Liver (tissue), 9 donors: ENCODE results near the gene ANKRD6. TPM values are rescaled to one million over a fixed set of nuclear protein-coding genes. Genes with fewer than 3 reads are reported as not detected.

Experiments
- DNase-seq: peaks from one replicate; pipeline ENCODE4 v3.0.0-alpha.2; 2017; ENCODE audit warnings: low spot score
- H3K27ac ChIP-seq, 2 donors: one replicate each; pipeline ENCODE4 v1.7.0; 2013; ENCODE audit warnings: inconsistent platforms in 2 of 2, low read length in 2 of 2, control low read depth in 1 of 2, low read depth in 1 of 2, mild to moderate bottlenecking in 1 of 2
- H3K27me3 ChIP-seq, 4 donors: one replicate each; pipeline versions ENCODE4 v1.6.1 to v1.7.0; 2013; ENCODE audit warnings: low read length in 3 of 4, inconsistent platforms in 1 of 4, mild to moderate bottlenecking in 1 of 4, moderate library complexity in 1 of 4; ENCODE audit not compliant: control insufficient read depth in 4 of 4, insufficient read depth in 4 of 4
- H3K36me3 ChIP-seq, 4 donors: one replicate each; pipeline versions ENCODE4 v1.6.1 to v1.7.0; 2013; ENCODE audit warnings: low read length in 3 of 4, mild to moderate bottlenecking in 3 of 4, low read depth in 1 of 4, moderate library complexity in 1 of 4; ENCODE audit not compliant: control insufficient read depth in 4 of 4, insufficient read depth in 3 of 4
- H3K4me1 ChIP-seq, 4 donors: one replicate each; pipeline versions ENCODE4 v1.6.1 to v1.7.0; 2013; ENCODE audit warnings: low read length in 3 of 4, mild to moderate bottlenecking in 3 of 4, moderate library complexity in 1 of 4; ENCODE audit not compliant: control insufficient read depth in 4 of 4, insufficient read depth in 4 of 4
- H3K4me3 ChIP-seq, 3 donors: one replicate each; pipeline versions ENCODE4 v1.6.1 to v1.7.0; 2013; ENCODE audit warnings: low read length in 3 of 3, control low read depth in 1 of 3, low read depth in 1 of 3, mild to moderate bottlenecking in 1 of 3
- H3K9ac ChIP-seq, 2 donors: one replicate each; pipeline ENCODE4 v1.7.0; 2013; ENCODE audit warnings: low read length in 2 of 2, mild to moderate bottlenecking in 2 of 2, moderate library complexity in 2 of 2, control low read depth in 1 of 2, low read depth in 1 of 2
- H3K9me3 ChIP-seq, 4 donors: one replicate each; pipeline versions ENCODE4 v1.6.1 to v1.7.0; 2013; ENCODE audit warnings: low read length in 3 of 4; ENCODE audit not compliant: control insufficient read depth in 4 of 4
- CTCF ChIP-seq: fragments of 150-350 bp; IDR thresholded peaks from 2 replicates; pipeline ENCODE4 v1.5.1; 2017; ENCODE audit warnings: improper control_type of control experiment, low read depth, low read length; ENCODE audit not compliant: missing input control
- EGR1 ChIP-seq, 2 donors: IDR thresholded peaks; 2 replicates each; pipeline ENCODE4 v1.6.1; 2016 to 2018; ENCODE audit warnings: antibody characterized with exemption in 2 of 2, low read depth in 2 of 2
- FOXA1 ChIP-seq: IDR thresholded peaks from 2 replicates; pipeline ENCODE4 v1.6.1; 2016; ENCODE audit warnings: antibody characterized with exemption
- FOXA2 ChIP-seq: IDR thresholded peaks from 2 replicates; pipeline ENCODE4 v1.6.1; 2016; ENCODE audit warnings: antibody characterized with exemption
- GABPA ChIP-seq, 2 donors: IDR thresholded peaks in 1 of 2; conservative IDR thresholded peaks in 1 of 2; 2 replicates each; pipeline ENCODE4 v1.6.1; 2016; ENCODE audit warnings: antibody characterized with exemption in 2 of 2, mild to moderate bottlenecking in 1 of 2, moderate library complexity in 1 of 2
- HNF4G ChIP-seq: IDR thresholded peaks from 2 replicates; pipeline ENCODE4 v1.6.1; 2016; ENCODE audit warnings: antibody characterized with exemption
- JUND ChIP-seq, 2 donors: IDR thresholded peaks; 2 replicates each; pipeline ENCODE4 v1.6.1; 2016; ENCODE audit warnings: antibody characterized with exemption in 2 of 2
- MAX ChIP-seq: IDR thresholded peaks from 2 replicates; pipeline ENCODE4 v1.6.1; 2016; ENCODE audit warnings: antibody characterized with exemption
- NR2F2 ChIP-seq: IDR thresholded peaks from 2 replicates; pipeline ENCODE4 v1.6.1; 2016; ENCODE audit warnings: antibody characterized with exemption
- RAD21 ChIP-seq, 2 donors: IDR thresholded peaks; 2 replicates each; pipeline ENCODE4 v1.6.1; 2016; ENCODE audit warnings: antibody characterized with exemption in 2 of 2, mild to moderate bottlenecking in 2 of 2
- SP1 ChIP-seq: IDR thresholded peaks from 2 replicates; pipeline ENCODE4 v1.6.1; 2018; ENCODE audit warnings: antibody characterized with exemption, mild to moderate bottlenecking
- TAF1 ChIP-seq: conservative IDR thresholded peaks from 2 replicates; pipeline ENCODE4 v1.6.1; 2016; ENCODE audit warnings: antibody characterized with exemption, mild to moderate bottlenecking
- YY1 ChIP-seq: IDR thresholded peaks from 2 replicates; pipeline ENCODE4 v1.6.1; 2016; ENCODE audit warnings: antibody characterized with exemption, mild to moderate bottlenecking
- ZBTB33 ChIP-seq: IDR thresholded peaks from 2 replicates; pipeline ENCODE4 v1.6.1; 2016; ENCODE audit warnings: antibody characterized with exemption
- WGBS: extraction: QIAGEN DNeasy Blood & Tissue Kit; methylation state at CpG from one replicate; pipeline ENCODE4 v1.1.7; 2013; 5-methylcytosine and 5-hydroxymethylcytosine counted together
- polyA plus RNA-seq, 2 donors: library from polyadenylated mRNA; stranded (reverse) in 1 of 2; unstranded in 1 of 2; fragments of 200-250 nt in 1 of 2; fragments of >200 nt in 1 of 2; fragmentation: Nextera tagmentation in 1 of 2; extraction: Ambion mirVana in 1 of 2; gene quantifications; one replicate each; pipeline versions ENCODE4 v1.2.1 to v1.2.3, GENCODE V29; 2013 to 2015
- total RNA-seq, 2 donors: library from RNA; depleted of rRNA; stranded (reverse); fragments of >200 nt; gene quantifications; one replicate each; pipeline ENCODE4 v1.2.3, GENCODE V29; 2014
- donor health status: healthy.
- donor health status: healthy.
- donor health status: healthy.
- donor health status: healthy.
- donor health status: healthy.

Gene ANKRD6
- total and polyA plus RNA-seq, 4 donors: 2.9 to 9.2 (median 3.8) TPM

GRCh38 chr6:89553431-89553830 lies 120.5 kb downstream of the ANKRD6 start:
- no peaks in the 10 kb centered on the region for H3K27me3 ChIP-seq
- H3K36me3 ChIP-seq: no peaks in the 10 kb centered on the region
- DNase-seq: no peak
- no peaks in the 10 kb centered on the region for H3K4me1 ChIP-seq
- TF ChIP-seq GABPA (IDR thresholded peaks at IDR 0.05 in 1 of 2, conservative IDR thresholded peaks at IDR 0.05 in 1 of 2) (no peak), SP1 (no peak), FOXA1 (no peak), RAD21 (IDR thresholded peaks at IDR 0.05) (no peak), EGR1 (IDR thresholded peaks at IDR 0.05; ENCODE audit: low read depth in 2 of 2) (no peak), MAX (no peak), CTCF (no peak), TAF1 (no peak), FOXA2 (no peak), YY1 (no peak)
- peaks cover 0 to 5% (median 3%) of the 10 kb centered on the region in 4 donors for H3K9me3 ChIP-seq
- 92% methylated on average over 5 of the region's 5 CpGs for WGBS
- H3K9ac ChIP-seq: no peak overlapping the region
- no peak overlapping the region for H3K27ac ChIP-seq
- H3K4me3 ChIP-seq: no peak overlapping the region

GRCh38 chr6:89554106-89554505 lies 121.2 kb downstream of the ANKRD6 start:
- TF ChIP-seq ZBTB33 (no peak), YY1 (no peak), HNF4G (no peak), CTCF (no peak), FOXA1 (no peak), NR2F2 (no peak)
- no peak overlapping the region for H3K9ac ChIP-seq
- no peaks in the 10 kb centered on the region for H3K27me3 ChIP-seq
- 94% methylated on average over 5 of the region's 5 CpGs for WGBS
- DNase-seq: no peak
- H3K4me3 ChIP-seq: no peak overlapping the region
- H3K36me3 ChIP-seq: no peaks in the 10 kb centered on the region
- H3K4me1 ChIP-seq: no peaks in the 10 kb centered on the region
- peaks cover 0 to 5% (median 3%) of the 10 kb centered on the region in 4 donors for H3K9me3 ChIP-seq
- H3K27ac ChIP-seq: no peak overlapping the region

GRCh38 chr6:89555031-89555430 lies 122.1 kb downstream of the ANKRD6 start:
- TF ChIP-seq GABPA (IDR thresholded peaks at IDR 0.05 in 1 of 2, conservative IDR thresholded peaks at IDR 0.05 in 1 of 2) (no peak), SP1 (no peak), EGR1 (IDR thresholded peaks at IDR 0.05; ENCODE audit: low read depth in 2 of 2) (no peak), ZBTB33 (no peak), JUND (IDR thresholded peaks at IDR 0.05) (no peak), RAD21 (IDR thresholded peaks at IDR 0.05) (no peak), TAF1 (no peak)
- no peaks in the 10 kb centered on the region for H3K4me1 ChIP-seq
- 57% methylated on average over 4 of the region's 4 CpGs for WGBS

More at GRCh38 chr6:89555031-89555430, 122.1 kb downstream of the ANKRD6 start:
- no peaks in the 10 kb centered on the region for H3K36me3 ChIP-seq
- H3K27ac ChIP-seq: no peak overlapping the region
- no peak for DNase-seq
- no peak overlapping the region for H3K9ac ChIP-seq
- H3K4me3 ChIP-seq: no peak overlapping the region
- H3K9me3 ChIP-seq: peaks cover 0 to 5% (median 3%) of the 10 kb centered on the region in 4 donors
- H3K27me3 ChIP-seq: no peaks in the 10 kb centered on the region
